GM19099 (cell line): Measurements from ENCODE around the gene PRKCQ.

Experiments
- POLR2A ChIP-seq: IDR thresholded peaks from 3 replicates; pipeline ENCODE4 v1.6.1; 2011; ENCODE audit warnings: low read depth; ENCODE audit not compliant: insufficient read length; ENCODE audit errors: extremely low read depth

The PRKCQ gene

GRCh38 chr10:6520138-6520537 lies 59.9 kb downstream of the PRKCQ start:
- no peak for TF ChIP-seq POLR2A

- TF ChIP-seq POLR2A: no peak
Measured at GRCh38 chr10:6518791-6519429, 61.2 kb downstream of the PRKCQ start.

GRCh38 chr10:6516929-6517284 lies 63.2 kb downstream of the PRKCQ start:
- no peak for TF ChIP-seq POLR2A

GRCh38 chr10:6516281-6516928 lies 63.7 kb downstream of the PRKCQ start:
- TF ChIP-seq POLR2A: no peak

- no peak for TF ChIP-seq POLR2A
Measured at GRCh38 chr10:6514844-6515780, 65.0 kb downstream of the PRKCQ start.

- TF ChIP-seq POLR2A: no peak
Measured at GRCh38 chr10:6514180-6514579, 65.9 kb downstream of the PRKCQ start.

GRCh38 chr10:6513476-6513875 lies 66.6 kb downstream of the PRKCQ start:
- TF ChIP-seq POLR2A: no peak

- TF ChIP-seq POLR2A: no peak
Measured at GRCh38 chr10:6512182-6512581, 67.9 kb downstream of the PRKCQ start.

GRCh38 chr10:6511347-6511746 lies 68.7 kb downstream of the PRKCQ start:
- TF ChIP-seq POLR2A: no peak

- no peak for TF ChIP-seq POLR2A
Measured at GRCh38 chr10:6507311-6507710, 72.8 kb downstream of the PRKCQ start.

- no peak for TF ChIP-seq POLR2A
Measured at GRCh38 chr10:6505300-6505699, 74.8 kb downstream of the PRKCQ start.

- TF ChIP-seq POLR2A: no peak
Measured at GRCh38 chr10:6504296-6504695, 75.8 kb downstream of the PRKCQ start.

GRCh38 chr10:6503171-6503570 lies 76.9 kb downstream of the PRKCQ start:
- TF ChIP-seq POLR2A: no peak

GRCh38 chr10:6501931-6502330 lies 78.1 kb downstream of the PRKCQ start:
- no peak for TF ChIP-seq POLR2A

GRCh38 chr10:6499974-6500373 lies 80.1 kb downstream of the PRKCQ start:
- no peak for TF ChIP-seq POLR2A

- TF ChIP-seq POLR2A: no peak
Measured at GRCh38 chr10:6498771-6499170, 81.3 kb downstream of the PRKCQ start.
